Measurements from ENCODE around the gene MAGI1.

GRCh38 chr3:65876028-65876420, 162.7 kb downstream of the MAGI1 start:
- TF ChIP-seq SP1 (CRISPR knock-in tag; conservative IDR thresholded peaks at IDR 0.05) (no peak), ZNF121 (CRISPR knock-in tag; IDR thresholded peaks at IDR 0.05) (no peak), FOXK1 (CRISPR knock-in tag; IDR thresholded peaks at IDR 0.05) (no peak), TEAD4 (CRISPR knock-in tag; IDR thresholded peaks at IDR 0.05) (no peak), CTCF (IDR thresholded peaks at IDR 0.05) (no peak), ZNF512 (CRISPR knock-in tag; IDR thresholded peaks at IDR 0.05; ENCODE audit: borderline replicate concordance) (no peak), E2F5 (CRISPR knock-in tag; IDR thresholded peaks at IDR 0.05) (no peak), NR3C1 (CRISPR knock-in tag; conservative IDR thresholded peaks at IDR 0.05; ENCODE audit: low read depth) (no peak), NR1H2 (CRISPR knock-in tag; IDR thresholded peaks at IDR 0.05) (no peak), JUN (CRISPR knock-in tag; IDR thresholded peaks at IDR 0.05) (no peak), ZNF317 (CRISPR knock-in tag; IDR thresholded peaks at IDR 0.05; ENCODE audit: borderline replicate concordance, low read depth) (no peak), ATF1 (CRISPR knock-in tag; IDR thresholded peaks at IDR 0.05) (no peak), USF1 (CRISPR knock-in tag; IDR thresholded peaks at IDR 0.05) (no peak)

Measured in WTC11 (cell line).